IMR-90 (cell line): ENCODE results near the gene SART1. TPM values are rescaled to one million over a fixed set of nuclear protein-coding genes. Genes with fewer than 3 reads are reported as not detected.

Experiments
- ATAC-seq: fragments of 200-7000 bp; cut with Tn5 transposase; 2 replicates; pipeline ENCODE4 v1.9.1; 2020; ENCODE audit warnings: low read depth, mild to moderate bottlenecking, moderate library complexity
- BruUV-seq: library from RNA; stranded (reverse); fragments of 400-500 nt; replicated peaks from 2 replicates; lab custom pipeline; 2021; lab: Mats Ljungman, UMichigan
- CTCF ChIA-PET: fragments of 300-600 bp; formaldehyde crosslinking; extraction: SDS; loops from one replicate; lab custom pipeline; 2021; ENCODE audit warnings: antibody characterized with exemption; lab: Yijun Ruan, JAX
- POLR2A ChIA-PET: fragments of 300-600 bp; sonication (Branson Sonifier 250); formaldehyde crosslinking; loops from one replicate; lab custom pipeline; 2022; ENCODE audit warnings: antibody characterized with exemption; ENCODE audit not compliant: unreplicated experiment; lab: Charles Lee
- DNase-seq: peaks from one replicate; pipeline ENCODE4 v3.0.0; 2013
- H2AFZ ChIP-seq: replicated peaks from 2 replicates; pipeline ENCODE3; 2013; ENCODE audit warnings: low read length, mild to moderate bottlenecking; ENCODE audit not compliant: poor library complexity
- H2AK5ac ChIP-seq: 2 replicates; pipeline ENCODE4 v1.6.1; 2013; ENCODE audit warnings: low read depth, low read length, inconsistent platforms
- H2AK9ac ChIP-seq: replicated peaks from 2 replicates; pipeline ENCODE3; 2013; ENCODE audit warnings: mild to moderate bottlenecking, low read depth, low read length, moderate library complexity; ENCODE audit not compliant: poor library complexity
- H2BK120ac ChIP-seq: 2 replicates; pipeline ENCODE4 v1.6.1; 2013; ENCODE audit warnings: low read depth, low read length, inconsistent platforms
- H2BK15ac ChIP-seq: 3 replicates; pipeline ENCODE4 v1.6.1; 2013; ENCODE audit warnings: low read depth, low read length, inconsistent platforms
- H2BK20ac ChIP-seq: 2 replicates; pipeline ENCODE4 v1.6.1; 2013; ENCODE audit warnings: low read depth, mild to moderate bottlenecking, inconsistent platforms, low read length, moderate library complexity
- H2BK5ac ChIP-seq: 2 replicates; pipeline ENCODE4 v1.6.1; 2013; ENCODE audit warnings: mild to moderate bottlenecking, low read depth, low read length, inconsistent platforms; ENCODE audit not compliant: poor library complexity, severe bottlenecking
- H3K14ac ChIP-seq: replicated peaks from 2 replicates; pipeline ENCODE4 v1.6.1; 2013; ENCODE audit warnings: low read depth, low read length, inconsistent platforms
- H3K18ac ChIP-seq: 2 replicates; pipeline ENCODE4 v1.6.1; 2013; ENCODE audit warnings: low read depth, low read length, control low read depth
- H3K23ac ChIP-seq: 2 replicates; pipeline ENCODE4 v1.6.1; 2013; ENCODE audit warnings: low read depth, low read length, inconsistent platforms
- H3K27ac ChIP-seq: 2 replicates; pipeline ENCODE4 v1.5.1; 2013; ENCODE audit warnings: mild to moderate bottlenecking, control low read depth, low read length; ENCODE audit not compliant: insufficient read depth
- H3K27me3 ChIP-seq: 2 replicates; pipeline ENCODE4 v1.6.1; 2013; ENCODE audit warnings: low read length; ENCODE audit not compliant: control insufficient read depth, insufficient read depth
- H3K36me3 ChIP-seq: 2 replicates; pipeline ENCODE4 v1.6.1; 2013; ENCODE audit warnings: low read length, mixed read lengths; ENCODE audit not compliant: control insufficient read depth, insufficient read depth
- H3K4ac ChIP-seq: 2 replicates; pipeline ENCODE4 v1.6.1; 2013; ENCODE audit warnings: low read depth, low read length, inconsistent platforms
- H3K4me1 ChIP-seq: 2 replicates; pipeline ENCODE4 v1.6.1; 2013; ENCODE audit warnings: low read length, mixed read lengths; ENCODE audit not compliant: control insufficient read depth, insufficient read depth
- H3K4me2 ChIP-seq: 2 replicates; pipeline ENCODE4 v1.6.1; 2013; ENCODE audit warnings: low read depth, mild to moderate bottlenecking, control low read depth, low read length, moderate library complexity
- H3K4me3 ChIP-seq: 2 replicates; pipeline ENCODE4 v1.5.1; 2013; ENCODE audit warnings: low read depth, mild to moderate bottlenecking, control low read depth, low read length, moderate library complexity; ENCODE audit not compliant: insufficient read depth
- H3K56ac ChIP-seq: 2 replicates; pipeline ENCODE4 v1.6.1; 2013; ENCODE audit warnings: low read length, inconsistent platforms; ENCODE audit not compliant: insufficient read depth; ENCODE audit errors: extremely low read depth
- H3K79me1 ChIP-seq, 2 experiments: 2 replicates each; pipeline ENCODE4 v1.6.1; 2013; ENCODE audit warnings: low read length in 2 of 2, inconsistent platforms in 1 of 2, low read depth in 1 of 2
- H3K9ac ChIP-seq: 2 replicates; pipeline ENCODE4 v1.6.1; 2013; ENCODE audit warnings: low read depth, low read length, control low read depth
- H3K9me1 ChIP-seq: 2 replicates; pipeline ENCODE4 v1.6.1; 2013; ENCODE audit warnings: low read length, inconsistent platforms; ENCODE audit not compliant: insufficient read depth
- H3K9me3 ChIP-seq: 2 replicates; pipeline ENCODE4 v1.6.1; 2013; ENCODE audit warnings: low read length; ENCODE audit not compliant: control insufficient read depth, insufficient read depth
- H4K20me1 ChIP-seq: 2 replicates; pipeline ENCODE4 v1.6.1; 2013; ENCODE audit warnings: low read length, inconsistent platforms; ENCODE audit not compliant: insufficient read depth
- H4K5ac ChIP-seq: 2 replicates; pipeline ENCODE4 v1.6.1; 2013; ENCODE audit warnings: mild to moderate bottlenecking, low read depth, low read length, control low read depth
- H4K8ac ChIP-seq, 2 experiments: 2 replicates each; pipeline ENCODE4 v1.6.1; 2013; ENCODE audit warnings: low read depth in 2 of 2, low read length in 2 of 2, control low read depth in 1 of 2, inconsistent platforms in 1 of 2
- H4K91ac ChIP-seq: 2 replicates; pipeline ENCODE4 v1.6.1; 2013; ENCODE audit warnings: low read depth, low read length, inconsistent platforms; ENCODE audit not compliant: insufficient read depth
- BHLHE40 ChIP-seq: fragments of 150-350 bp; IDR thresholded peaks from 2 replicates; pipeline ENCODE4 v1.6.1; 2016; ENCODE audit warnings: mild to moderate bottlenecking, low read depth, low read length
- CEBPB ChIP-seq: IDR thresholded peaks from 2 replicates; pipeline ENCODE4 v1.6.1; 2012; ENCODE audit warnings: low read depth, low read length, improper control_type of control experiment
- CHD1 ChIP-seq: IDR thresholded peaks from 2 replicates; pipeline ENCODE4 v1.6.1; 2012; ENCODE audit warnings: low read depth, low read length, improper control_type of control experiment
- CTCF ChIP-seq: conservative IDR thresholded peaks from 2 replicates; pipeline ENCODE4 v1.5.1; 2012; ENCODE audit warnings: mild to moderate bottlenecking, low read depth, low read length, improper control_type of control experiment
- ELK1 ChIP-seq: fragments of 150-350 bp; IDR thresholded peaks from 2 replicates; pipeline ENCODE4 v1.6.1; 2016; ENCODE audit warnings: low read depth, mild to moderate bottlenecking, low read length, moderate library complexity, borderline replicate concordance
- MAFK ChIP-seq: IDR thresholded peaks from 2 replicates; pipeline ENCODE4 v1.6.1; 2012; ENCODE audit warnings: low read depth, low read length, improper control_type of control experiment
- MAZ ChIP-seq: IDR thresholded peaks from 2 replicates; pipeline ENCODE4 v1.6.1; 2012; ENCODE audit warnings: low read depth, mild to moderate bottlenecking, low read length, improper control_type of control experiment, moderate library complexity, borderline replicate concordance
- MXI1 ChIP-seq: IDR thresholded peaks from 2 replicates; pipeline ENCODE4 v1.6.1; 2012; ENCODE audit warnings: low read depth, mild to moderate bottlenecking, low read length, moderate library complexity, borderline replicate concordance
- NFE2L2 ChIP-seq: fragments of 150-350 bp; IDR thresholded peaks from 2 replicates; pipeline ENCODE4 v1.6.1; 2016; ENCODE audit warnings: low read depth, mild to moderate bottlenecking, low read length
- POLR2A ChIP-seq: IDR thresholded peaks from 2 replicates; pipeline ENCODE4 v1.6.1; 2012; ENCODE audit warnings: mild to moderate bottlenecking, low read depth, low read length
- RAD21 ChIP-seq: IDR thresholded peaks from 2 replicates; pipeline ENCODE4 v1.6.1; 2012; ENCODE audit warnings: low read length, improper control_type of control experiment
- RCOR1 ChIP-seq: IDR thresholded peaks from 2 replicates; pipeline ENCODE4 v1.6.1; 2012; ENCODE audit warnings: mild to moderate bottlenecking, low read length, improper control_type of control experiment; ENCODE audit not compliant: insufficient replicate concordance
- RFX5 ChIP-seq: IDR thresholded peaks from 2 replicates; pipeline ENCODE4 v1.8.0; 2012; ENCODE audit warnings: low read depth, mild to moderate bottlenecking, low read length, moderate library complexity
- SMC3 ChIP-seq: fragments of 150-350 bp; IDR thresholded peaks from 2 replicates; pipeline ENCODE4 v1.6.1; 2016; ENCODE audit warnings: low read depth, mild to moderate bottlenecking, antibody characterized with exemption, low read length, moderate library complexity
- USF2 ChIP-seq: fragments of 150-350 bp; IDR thresholded peaks from 2 replicates; pipeline ENCODE4 v1.6.1; 2017; ENCODE audit warnings: mild to moderate bottlenecking, antibody characterized with exemption, low read length, low read depth
- WGBS, 2 experiments: methylation state at CpG; one replicate each; pipeline versions ENCODE4 v1.1.5 to v1.1.7; 2013; ENCODE audit warnings: missing lambda C conversion rate in 2 of 2; ENCODE audit not compliant: insufficient read length in 1 of 2; ENCODE audit errors: extremely low coverage in 2 of 2; 5-methylcytosine and 5-hydroxymethylcytosine counted together
- dilution Hi-C: fragments of 300-500 bp; cut with HindIII; formaldehyde crosslinking; loops from one replicate; pipeline ENCODE4 v1.14.3; 2018; ENCODE audit warnings: low sequenced_read_pairs; ENCODE audit not compliant: unreplicated experiment
- in situ Hi-C: fragments of 300-500 bp; cut with MboI; formaldehyde crosslinking; loops from 3 replicates; pipeline ENCODE4 v1.14.3; 2019; ENCODE audit warnings: low sequenced_read_pairs, inconsistent platforms, mixed read lengths
- intact Hi-C: fragments of 100-400 bp; cut with micrococcal nuclease; formaldehyde crosslinking; loops from 2 replicates; pipeline ENCODE4 v1.10.0; 2022
- polyA plus RNA-seq, 3 experiments: library from polyadenylated mRNA; depleted of rRNA; stranded (reverse); fragments of >200 nt; gene quantifications; 2 replicates each; pipeline ENCODE4 v1.2.3, GENCODE V29; 2012; ENCODE audit warnings: low replicate concordance in 1 of 3
- total RNA-seq: library from RNA; depleted of rRNA; stranded (reverse); fragments of >200 nt; gene quantifications from 2 replicates; pipeline ENCODE4 v1.2.3, GENCODE V29; 2012

Gene SART1
- total and polyA plus RNA-seq, 2 of the 4 experiments (the other 2 are of a cell fraction): 25.5 to 43.5 TPM

- Histone ChIP-seq H3K9me1 (peaks cover 26% of the 10 kb centered on the region), H3K9ac (peak within 1 kb of the TSS; percentile 100), H3K9me3 (no peaks in the 10 kb centered on the region), H4K20me1 (peaks cover 11% of the 10 kb centered on the region), H3K4me2 (peak within 1 kb of the TSS; percentile 96), H2BK20ac (peak within 1 kb of the TSS; percentile 79), H2BK15ac (peak within 1 kb of the TSS; percentile 56), H2AFZ (peak within 1 kb of the TSS; percentile 94), H4K91ac (peak within 1 kb of the TSS; percentile 97), H2AK9ac (peak within 1 kb of the TSS; percentile 100), H2BK120ac (peak within 1 kb of the TSS; percentile 100), H3K4me1 (peaks cover 42% of the 10 kb centered on the region), H3K27ac (peak within 1 kb of the TSS; percentile 93), H3K14ac (peak within 1 kb of the TSS; percentile 95), H3K36me3 (peaks cover 35% of the 10 kb centered on the region), H3K4ac (peak within 1 kb of the TSS; percentile 98), H4K5ac (peak within 1 kb of the TSS; percentile 99), H3K79me1 (peaks cover 19 to 53% of the 10 kb centered on the region in 2 experiments), H3K27me3 (no peaks in the 10 kb centered on the region), H2AK5ac (peak within 1 kb of the TSS; percentile 99), H3K4me3 (peak within 1 kb of the TSS; percentile 100), H3K56ac (peak within 1 kb of the TSS; percentile 93), H3K23ac (peak within 1 kb of the TSS; percentile 97), H3K18ac (peak within 1 kb of the TSS; percentile 99), H4K8ac (peak within 1 kb of the TSS; percentile 64 to 97), H2BK5ac (peak within 1 kb of the TSS; percentile 96)
- POLR2A ChIA-PET: no interaction called here
- BruUV-seq: no TSS peak
- ATAC-seq: peak; percentile 79
- intact Hi-C loops (loop anchor here (5.0 kb wide), 1 partner anchor 43 kb away; the partner anchor contains the start of gene SART1), dilution Hi-C loops (no loop called here), in situ Hi-C loops (no loop called here)
- CTCF ChIA-PET: no interaction called here
- WGBS, 2 experiments: 0% methylated on average over 36 of the region's 59 CpGs; no CpG with 5 or more reads in 1 of the 2 experiments
- DNase-seq: peak; percentile 97
- TF ChIP-seq RAD21: peak; percentile 43
- TF ChIP-seq POLR2A: 0 out of 2 replicates have a peak, but pooled peaks have one; percentile 29
- TF ChIP-seq USF2: no peak
- TF ChIP-seq MXI1: peak; percentile 77; the same call in 1 of the 2 replicates
- peak; percentile 65 for TF ChIP-seq RCOR1
- TF ChIP-seq MAFK: no peak
- 0 out of 2 replicates have a peak, but pooled peaks have one; percentile 10 for TF ChIP-seq CTCF
- TF ChIP-seq NFE2L2: 0 out of 2 replicates have a peak, but pooled peaks have one; percentile 18
- peak; percentile 98 for TF ChIP-seq MAZ
- TF ChIP-seq SMC3: peak; percentile 52
- no peak for TF ChIP-seq RFX5
- peak; percentile 66 for TF ChIP-seq BHLHE40
- TF ChIP-seq CEBPB: no peak
- peak; percentile 81 for TF ChIP-seq CHD1
- no peak for TF ChIP-seq ELK1
Observed at GRCh38 chr11:65919141-65919572, 42.4 kb upstream of the SART1 start, which contains the start of gene DRAP1. Gene DRAP1, plus strand, starts transcription at chr11:65919426. Its CDS starts 76 bp downstream, at chr11:65919502.
